ENCODE results near the gene EPHB2. TPM values are rescaled to one million over a fixed set of nuclear protein-coding genes. Genes with fewer than 3 reads are reported as not detected.

EPHB2 gene
- total RNA-seq, 2 experiments from 2014 or later = 0.59 TPM; not detected in 1

GRCh38 chr1:22958556-22958955, 247.9 kb downstream of the EPHB2 start:
- no peaks in the 10 kb centered on the region for H3K79me2 ChIP-seq (ENCODE audit: insufficient read depth, low read depth, low read length)

GRCh38 chr1:22959545-22960360, 249.1 kb downstream of the EPHB2 start:
- TF ChIP-seq, protein P1, sequence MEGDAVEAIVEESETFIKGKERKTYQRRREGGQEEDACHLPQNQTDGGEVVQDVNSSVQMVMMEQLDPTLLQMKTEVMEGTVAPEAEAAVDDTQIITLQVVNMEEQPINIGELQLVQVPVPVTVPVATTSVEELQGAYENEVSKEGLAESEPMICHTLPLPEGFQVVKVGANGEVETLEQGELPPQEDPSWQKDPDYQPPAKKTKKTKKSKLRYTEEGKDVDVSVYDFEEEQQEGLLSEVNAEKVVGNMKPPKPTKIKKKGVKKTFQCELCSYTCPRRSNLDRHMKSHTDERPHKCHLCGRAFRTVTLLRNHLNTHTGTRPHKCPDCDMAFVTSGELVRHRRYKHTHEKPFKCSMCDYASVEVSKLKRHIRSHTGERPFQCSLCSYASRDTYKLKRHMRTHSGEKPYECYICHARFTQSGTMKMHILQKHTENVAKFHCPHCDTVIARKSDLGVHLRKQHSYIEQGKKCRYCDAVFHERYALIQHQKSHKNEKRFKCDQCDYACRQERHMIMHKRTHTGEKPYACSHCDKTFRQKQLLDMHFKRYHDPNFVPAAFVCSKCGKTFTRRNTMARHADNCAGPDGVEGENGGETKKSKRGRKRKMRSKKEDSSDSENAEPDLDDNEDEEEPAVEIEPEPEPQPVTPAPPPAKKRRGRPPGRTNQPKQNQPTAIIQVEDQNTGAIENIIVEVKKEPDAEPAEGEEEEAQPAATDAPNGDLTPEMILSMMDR (conservative IDR thresholded peaks at IDR 0.05; ENCODE audit: low read length) = no peak
- TF ChIP-seq EZH2phosphoT487 (IDR thresholded peaks at IDR 0.05; ENCODE audit: borderline replicate concordance, low read depth, low read length) = no peak
- Histone ChIP-seq H3K27ac (ENCODE audit: low read depth, low read length, poor library complexity, severe bottlenecking) (no peak overlapping the region), H3K4me2 (ENCODE audit: low read length) (no peak overlapping the region), H3K4me1 (ENCODE audit: insufficient read depth, low read length, poor library complexity, severe bottlenecking) (no peaks in the 10 kb centered on the region), H4K20me1 (ENCODE audit: insufficient read depth, low read length) (no peaks in the 10 kb centered on the region), H2AFZ (ENCODE audit: low read length) (no peak overlapping the region), H3K4me3 (ENCODE audit: low read depth, low read length, poor library complexity, severe bottlenecking) (no peak overlapping the region), H3K9me2 (ENCODE audit: insufficient read depth, low read length) (no peaks in the 10 kb centered on the region), H3K79me2 (ENCODE audit: insufficient read depth, low read depth, low read length) (no peaks in the 10 kb centered on the region), H3K36me3 (ENCODE audit: insufficient read depth, low read length) (no peaks in the 10 kb centered on the region), H3K9me3 (ENCODE audit: low read length) (no peaks in the 10 kb centered on the region)
- ChIA-PET POLR2A (interaction anchor here (0.5 kb wide), 1 partner anchor 183 kb away, joined by 4 read pairs; no protein-coding TSS in a partner anchor), CTCF (ENCODE audit: unreplicated experiment) (no interaction called here)
- intact Hi-C loops (cut with micrococcal nuclease; ENCODE audit: unreplicated experiment) = no loop called here
- DNase-seq (ENCODE audit: low spot score) = no peak
- BruUV-seq (replicated peaks) = no TSS peak

More at GRCh38 chr1:22958556-22958955, 247.9 kb downstream of the EPHB2 start:
- H4K20me1 ChIP-seq (ENCODE audit: insufficient read depth, low read length) = no peaks in the 10 kb centered on the region
- intact Hi-C loops (cut with micrococcal nuclease; ENCODE audit: unreplicated experiment) = no loop called here
- TF ChIP-seq, protein P1 (conservative IDR thresholded peaks at IDR 0.05; ENCODE audit: low read length) = no peak
- TF ChIP-seq EZH2phosphoT487 (IDR thresholded peaks at IDR 0.05; ENCODE audit: borderline replicate concordance, low read depth, low read length) = no peak
- no peaks in the 10 kb centered on the region for H3K9me3 ChIP-seq (ENCODE audit: low read length)
- DNase-seq (ENCODE audit: low spot score) = no peak
- H3K9me2 ChIP-seq (ENCODE audit: insufficient read depth, low read length) = no peaks in the 10 kb centered on the region
- H3K4me1 ChIP-seq (ENCODE audit: insufficient read depth, low read length, poor library complexity, severe bottlenecking) = no peaks in the 10 kb centered on the region
- ChIA-PET CTCF (ENCODE audit: unreplicated experiment) (no interaction called here), POLR2A (no interaction called here)
- no peak overlapping the region for H3K4me3 ChIP-seq (ENCODE audit: low read depth, low read length, poor library complexity, severe bottlenecking)
- no peak overlapping the region for H3K4me2 ChIP-seq (ENCODE audit: low read length)
- no TSS peak for BruUV-seq (replicated peaks)
- H3K36me3 ChIP-seq (ENCODE audit: insufficient read depth, low read length) = no peaks in the 10 kb centered on the region
- no peak overlapping the region for H2AFZ ChIP-seq (ENCODE audit: low read length)
- H3K27ac ChIP-seq (ENCODE audit: low read depth, low read length, poor library complexity, severe bottlenecking) = no peak overlapping the region

- Histone ChIP-seq H3K4me1 (ENCODE audit: insufficient read depth, low read length, poor library complexity, severe bottlenecking) (no peaks in the 10 kb centered on the region), H4K20me1 (ENCODE audit: insufficient read depth, low read length) (no peaks in the 10 kb centered on the region), H3K4me3 (ENCODE audit: low read depth, low read length, poor library complexity, severe bottlenecking) (no peak overlapping the region), H3K27ac (ENCODE audit: low read depth, low read length, poor library complexity, severe bottlenecking) (no peak overlapping the region), H2AFZ (ENCODE audit: low read length) (no peak overlapping the region), H3K9me3 (ENCODE audit: low read length) (no peaks in the 10 kb centered on the region), H3K36me3 (ENCODE audit: insufficient read depth, low read length) (no peaks in the 10 kb centered on the region), H3K9me2 (ENCODE audit: insufficient read depth, low read length) (no peaks in the 10 kb centered on the region), H3K79me2 (ENCODE audit: insufficient read depth, low read depth, low read length) (no peaks in the 10 kb centered on the region), H3K4me2 (ENCODE audit: low read length) (no peak overlapping the region)
- intact Hi-C loops (cut with micrococcal nuclease; ENCODE audit: unreplicated experiment) = no loop called here
- no TSS peak for BruUV-seq (replicated peaks)
- ChIA-PET POLR2A (no interaction called here), CTCF (ENCODE audit: unreplicated experiment) (no interaction called here)
- TF ChIP-seq, protein P1 (conservative IDR thresholded peaks at IDR 0.05; ENCODE audit: low read length) = no peak
- TF ChIP-seq EZH2phosphoT487 (IDR thresholded peaks at IDR 0.05; ENCODE audit: borderline replicate concordance, low read depth, low read length) = no peak
- DNase-seq (ENCODE audit: low spot score) = no peak
Measured at GRCh38 chr1:22962558-22962957, 251.9 kb downstream of the EPHB2 start.
